Putamen (tissue), 1 donor: ENCODE measurements around the gene LDHAL6B.

ENCODE experiments used
- DNase-seq: peaks from one replicate; pipeline ENCODE4 v3.0.0-alpha.2; 2016; ENCODE audit warnings: low spot score

Gene LDHAL6B

DNA sequence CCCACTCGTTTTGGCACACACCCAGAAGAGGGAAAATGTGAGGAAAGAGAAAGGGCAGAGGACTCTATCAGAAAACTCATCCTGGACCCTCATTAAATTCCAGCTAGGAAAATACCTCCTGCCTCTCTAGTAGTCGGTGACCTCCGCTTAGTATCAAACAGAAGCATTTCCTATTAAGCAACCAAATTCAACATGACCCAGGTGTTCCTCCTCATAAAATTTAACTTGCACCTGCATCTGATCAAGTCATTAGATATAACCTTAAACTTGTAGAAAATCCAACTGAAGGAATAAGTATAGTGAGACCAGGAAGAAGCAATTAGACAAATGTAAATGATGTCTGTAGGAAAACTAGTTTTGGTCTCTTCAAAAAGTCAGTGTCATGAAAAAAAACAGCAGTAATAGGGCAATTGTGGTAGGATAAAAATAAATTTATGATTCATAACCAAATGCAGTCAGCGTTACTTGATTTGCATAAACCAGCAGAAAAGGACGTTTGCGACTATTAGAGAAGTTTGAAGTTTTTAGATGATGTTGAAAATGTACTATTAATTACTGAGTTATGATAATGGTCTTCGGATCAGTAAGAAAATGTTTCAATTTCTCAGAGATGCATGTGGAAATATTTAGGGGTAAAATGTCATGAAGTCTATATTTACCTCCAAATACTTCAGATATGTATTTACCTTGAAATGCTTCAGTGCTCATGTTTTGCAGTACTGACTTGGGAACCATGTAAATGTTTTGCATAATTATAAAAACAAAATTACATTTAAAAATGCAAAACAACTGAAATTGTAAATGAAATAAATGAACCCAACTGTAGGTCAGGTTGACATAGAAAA is 44.6 kb downstream of the LDHAL6B start:
- no peak for DNase-seq

DNA sequence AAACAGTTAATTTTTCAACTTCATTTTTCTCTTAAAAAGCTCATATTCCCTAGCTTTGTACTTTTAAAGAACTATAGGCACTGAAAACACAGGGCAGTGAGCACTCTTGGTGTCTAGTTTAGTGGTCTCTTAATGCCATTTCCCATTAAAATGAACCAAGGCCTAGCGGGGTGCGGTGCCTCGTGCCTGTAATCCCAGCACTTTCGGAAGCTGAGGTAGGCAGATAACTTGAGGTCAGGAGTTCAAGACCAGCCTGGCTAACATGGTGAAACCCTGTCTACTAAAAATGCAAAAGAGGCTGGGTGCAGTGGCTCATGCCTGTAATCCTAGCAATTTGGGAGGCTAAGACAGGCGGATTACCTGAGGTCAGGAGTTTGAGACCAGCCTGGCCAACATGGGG is 45.5 kb downstream of the LDHAL6B start:
- DNase-seq, result no peak

DNA sequence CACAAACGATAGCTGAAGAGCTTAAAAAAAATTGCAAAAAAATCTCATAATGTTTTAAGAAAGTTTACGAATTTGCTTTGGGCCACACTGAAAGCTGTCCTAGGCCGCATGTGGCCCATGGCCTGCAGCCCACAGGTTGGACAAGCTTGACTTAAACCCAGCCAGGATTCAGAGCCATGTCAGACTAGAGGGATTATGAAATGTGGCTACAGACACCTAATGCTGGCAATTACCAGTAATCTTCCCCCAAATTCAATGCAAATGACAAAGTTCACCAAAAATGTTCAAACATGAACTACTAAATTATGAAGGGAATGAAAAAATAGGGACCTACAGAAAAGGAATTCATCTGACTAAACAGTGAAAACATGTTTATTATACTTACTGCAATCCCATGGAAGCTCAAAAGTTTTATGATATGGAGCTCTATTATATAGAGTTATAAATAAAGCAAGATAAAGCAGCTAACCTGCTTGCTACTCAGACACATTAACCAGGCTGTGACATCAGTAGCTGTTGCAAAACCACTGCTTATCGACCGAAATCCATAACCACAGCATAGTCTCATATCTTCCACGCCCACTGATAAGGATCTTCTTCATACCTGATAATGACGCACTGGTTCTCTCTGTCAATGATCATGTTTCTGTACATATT is 49.2 kb downstream of the LDHAL6B start:
- no peak for DNase-seq

DNA sequence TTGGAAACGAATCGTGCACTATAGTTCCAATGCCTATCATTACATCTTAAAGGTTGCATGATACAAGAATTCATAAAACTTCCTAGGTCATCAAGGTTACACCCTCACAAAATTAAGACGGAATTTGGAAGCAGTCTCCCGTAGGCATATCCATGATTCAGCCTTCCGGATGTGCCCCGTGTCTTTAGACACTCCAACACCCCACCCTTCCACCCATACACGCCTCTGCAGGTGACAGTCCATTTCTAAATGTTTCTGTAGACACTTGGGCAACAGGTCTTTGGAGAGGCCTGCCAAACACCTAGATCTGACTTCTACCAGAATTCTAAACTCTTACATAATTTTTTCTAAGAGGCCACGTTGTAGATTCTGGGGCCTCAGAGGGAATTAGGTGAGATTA is 49.8 kb downstream of the LDHAL6B start:
- DNase-seq, result no peak

DNA sequence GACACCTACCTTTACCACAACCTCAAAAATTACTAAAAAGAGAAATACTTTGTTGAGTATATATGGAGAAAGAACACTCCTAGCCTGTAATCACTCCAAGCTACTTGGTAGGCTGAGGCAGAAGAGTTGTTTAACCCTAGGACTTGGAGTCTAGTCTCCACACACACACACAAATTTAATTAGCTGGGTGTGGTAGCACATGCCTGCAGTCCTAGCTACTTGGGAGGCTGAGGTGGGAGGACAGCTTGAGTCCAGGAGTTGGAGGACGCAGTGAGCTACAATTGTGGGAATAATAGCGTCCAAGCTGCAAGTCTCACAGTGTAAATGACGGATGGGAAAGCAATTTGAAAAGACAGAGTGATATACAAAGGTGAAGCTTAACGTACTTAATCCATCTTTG is 50.5 kb downstream of the LDHAL6B start:
- no peak for DNase-seq
